SH-SY5Y (cell line): Measurements from ENCODE around the gene CTNNBIP1.

ENCODE experiments used
- GATA2 ChIP-seq: IDR thresholded peaks from 2 replicates; pipeline ENCODE4 v1.6.1; 2011; ENCODE audit warnings: mild to moderate bottlenecking, low read depth, low read length
- GATA3 ChIP-seq: IDR thresholded peaks from 2 replicates; pipeline ENCODE4 v1.6.1; 2011; ENCODE audit warnings: low read depth, mild to moderate bottlenecking, low read length, moderate library complexity

The CTNNBIP1 gene

GRCh38 chr1:9890224-9890731, 19.8 kb downstream of the CTNNBIP1 start:
- TF ChIP-seq GATA2: no peak
- TF ChIP-seq GATA3: no peak

GRCh38 chr1:9889411-9889810, 20.7 kb downstream of the CTNNBIP1 start:
- TF ChIP-seq GATA2 (no peak), GATA3 (no peak)

- TF ChIP-seq GATA2 (no peak), GATA3 (no peak)
Observed at GRCh38 chr1:9888886-9889285, 21.2 kb downstream of the CTNNBIP1 start.

GRCh38 chr1:9887070-9887469, 23.0 kb downstream of the CTNNBIP1 start:
- TF ChIP-seq GATA2: no peak

- TF ChIP-seq GATA2: no peak
- no peak for TF ChIP-seq GATA3
Observed at GRCh38 chr1:9886092-9886742, 23.9 kb downstream of the CTNNBIP1 start.

GRCh38 chr1:9884805-9885204, 25.3 kb downstream of the CTNNBIP1 start:
- TF ChIP-seq GATA2: no peak
- TF ChIP-seq GATA3: no peak

GRCh38 chr1:9883585-9884449, 26.3 kb downstream of the CTNNBIP1 start:
- no peak for TF ChIP-seq GATA3
- TF ChIP-seq GATA2: no peak

- TF ChIP-seq GATA3 (no peak), GATA2 (no peak)
Observed at GRCh38 chr1:9882945-9883303, 27.1 kb downstream of the CTNNBIP1 start.

- no peak for TF ChIP-seq GATA3
- no peak for TF ChIP-seq GATA2
Observed at GRCh38 chr1:9882296-9882944, 27.6 kb downstream of the CTNNBIP1 start.

GRCh38 chr1:9881838-9882249, 28.2 kb downstream of the CTNNBIP1 start:
- no peak for TF ChIP-seq GATA3
- no peak for TF ChIP-seq GATA2

- TF ChIP-seq GATA2: no peak
- TF ChIP-seq GATA3: no peak
Observed at GRCh38 chr1:9878404-9878803, 31.7 kb downstream of the CTNNBIP1 start.

GRCh38 chr1:9877962-9878361, 32.1 kb downstream of the CTNNBIP1 start:
- TF ChIP-seq GATA3 (no peak), GATA2 (no peak)

GRCh38 chr1:9875636-9876000, 34.5 kb downstream of the CTNNBIP1 start:
- TF ChIP-seq GATA2: no peak
- TF ChIP-seq GATA3: no peak

- TF ChIP-seq GATA2 (no peak), GATA3 (no peak)
Observed at GRCh38 chr1:9874959-9875635, 35.0 kb downstream of the CTNNBIP1 start.
